ENCODE data around the gene AP2B1. TPM values are rescaled to one million over a fixed set of nuclear protein-coding genes. Genes with fewer than 3 reads are reported as not detected.
"Not testable (repeated sequence)": the region's sequence is repeated elsewhere in the genome, so short reads cannot be mapped to it uniquely, and the experiment has no call there.

The AP2B1 gene
- total RNA-seq, 4 donors from 2014 or later, result 62.6 to 94.3 (median 79.4) TPM

- no peak for TF ChIP-seq CTCF (IDR thresholded peaks at IDR 0.05)
- ATAC-seq (ENCODE audit: low FRiP score), result no peak
- no peak for DNase-seq (ENCODE audit: low spot score)
Measured at GRCh38 chr17:35692512-35693210, 105.5 kb downstream of the AP2B1 start.

- ATAC-seq (ENCODE audit: low FRiP score) (no peak), DNase-seq (ENCODE audit: low spot score) (no peak)
- TF ChIP-seq CTCF (IDR thresholded peaks at IDR 0.05), result no peak
Measured at GRCh38 chr17:35693662-35694061, 106.5 kb downstream of the AP2B1 start.

- no peak for ATAC-seq (ENCODE audit: low FRiP score)
- TF ChIP-seq CTCF (IDR thresholded peaks at IDR 0.05), result no peak
- no peak for DNase-seq (ENCODE audit: low spot score)
Measured at GRCh38 chr17:35694906-35695305, 107.8 kb downstream of the AP2B1 start.

GRCh38 chr17:35695613-35696012 lies 108.5 kb downstream of the AP2B1 start:
- ATAC-seq (ENCODE audit: low FRiP score), result no peak
- TF ChIP-seq CTCF (IDR thresholded peaks at IDR 0.05), result no peak
- no peak for DNase-seq (ENCODE audit: low spot score)

GRCh38 chr17:35698800-35699199 lies 111.7 kb downstream of the AP2B1 start:
- no peak for ATAC-seq (ENCODE audit: low FRiP score)
- TF ChIP-seq CTCF (IDR thresholded peaks at IDR 0.05), result no peak
- DNase-seq (ENCODE audit: low spot score), result no peak

- TF ChIP-seq CTCF (IDR thresholded peaks at IDR 0.05), result no peak
- ATAC-seq (ENCODE audit: low FRiP score) (no peak), DNase-seq (ENCODE audit: low spot score) (no peak)
Measured at GRCh38 chr17:35700150-35700549, 113.0 kb downstream of the AP2B1 start.

- no peak for TF ChIP-seq CTCF (IDR thresholded peaks at IDR 0.05)
- DNase-seq (ENCODE audit: low spot score), result no peak
- ATAC-seq (ENCODE audit: low FRiP score), result no peak
Measured at GRCh38 chr17:35701491-35701890, 114.4 kb downstream of the AP2B1 start.

- ATAC-seq (ENCODE audit: low FRiP score); DNase-seq (ENCODE audit: low spot score): not testable (repeated sequence)
Measured at GRCh38 chr17:35703308-35703707, 116.2 kb downstream of the AP2B1 start.

Measured in omental fat pad (tissue), 4 donors.